BE2C (cell line): ENCODE measurements around the gene ALDH1L2.

Source experiments
- DNase-seq: peaks from one replicate; pipeline ENCODE4 v3.0.0-alpha.2; 2020
- H3K27me3 ChIP-seq: fragments of 250-450 bp; sonication (Bioruptor Pico); 2 replicates; pipeline ENCODE4 v1.5.1; 2020; ENCODE audit warnings: mild to moderate bottlenecking
- H3K36me3 ChIP-seq: fragments of 250-450 bp; sonication (Bioruptor Pico); 2 replicates; pipeline ENCODE4 v1.5.1; 2020; ENCODE audit warnings: mild to moderate bottlenecking
- H3K4me1 ChIP-seq: fragments of 250-450 bp; sonication (Bioruptor Pico); 2 replicates; pipeline ENCODE4 v1.5.1; 2020
- H3K4me3 ChIP-seq: 2 replicates; pipeline ENCODE4 v1.5.1; 2011; ENCODE audit warnings: low read depth, low read length
- H3K9me3 ChIP-seq: fragments of 250-450 bp; sonication (Bioruptor Pico); 2 replicates; pipeline ENCODE4 v1.5.1; 2020
- TF ChIP-seq, protein P1 (sequence below): IDR thresholded peaks from 2 replicates; pipeline ENCODE4 v1.5.1; 2012; ENCODE audit warnings: mild to moderate bottlenecking, low read depth, low read length

The ALDH1L2 gene

GRCh38 chr12:105109465-105110212 lies 25.4 kb upstream of the ALDH1L2 start:
- DNase-seq, result no peak
- Histone ChIP-seq H3K4me3 (peak overlapping the region; percentile 79), H3K9me3 (no peaks in the 10 kb centered on the region), H3K4me1 (0 out of 2 replicates have a peak, but pooled peaks cover 3% of the 10 kb centered on the region), H3K27me3 (no peaks in the 10 kb centered on the region), H3K36me3 (peaks cover 22% of the 10 kb centered on the region)
- TF ChIP-seq, protein P1, sequence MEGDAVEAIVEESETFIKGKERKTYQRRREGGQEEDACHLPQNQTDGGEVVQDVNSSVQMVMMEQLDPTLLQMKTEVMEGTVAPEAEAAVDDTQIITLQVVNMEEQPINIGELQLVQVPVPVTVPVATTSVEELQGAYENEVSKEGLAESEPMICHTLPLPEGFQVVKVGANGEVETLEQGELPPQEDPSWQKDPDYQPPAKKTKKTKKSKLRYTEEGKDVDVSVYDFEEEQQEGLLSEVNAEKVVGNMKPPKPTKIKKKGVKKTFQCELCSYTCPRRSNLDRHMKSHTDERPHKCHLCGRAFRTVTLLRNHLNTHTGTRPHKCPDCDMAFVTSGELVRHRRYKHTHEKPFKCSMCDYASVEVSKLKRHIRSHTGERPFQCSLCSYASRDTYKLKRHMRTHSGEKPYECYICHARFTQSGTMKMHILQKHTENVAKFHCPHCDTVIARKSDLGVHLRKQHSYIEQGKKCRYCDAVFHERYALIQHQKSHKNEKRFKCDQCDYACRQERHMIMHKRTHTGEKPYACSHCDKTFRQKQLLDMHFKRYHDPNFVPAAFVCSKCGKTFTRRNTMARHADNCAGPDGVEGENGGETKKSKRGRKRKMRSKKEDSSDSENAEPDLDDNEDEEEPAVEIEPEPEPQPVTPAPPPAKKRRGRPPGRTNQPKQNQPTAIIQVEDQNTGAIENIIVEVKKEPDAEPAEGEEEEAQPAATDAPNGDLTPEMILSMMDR, result no peak

GRCh38 chr12:105107494-105108371 lies 23.5 kb upstream of the ALDH1L2 start, which contains the start of gene WASHC4:
TSS of gene WASHC4 (plus strand) at chr12:105107731. CDS start at chr12:105107801, 70 bp downstream.
- Histone ChIP-seq H3K9me3 (no peaks in the 10 kb centered on the region), H3K27me3 (no peaks in the 10 kb centered on the region), H3K4me3 (peak within 1 kb of the TSS; percentile 79), H3K36me3 (peaks cover 10% of the 10 kb centered on the region), H3K4me1 (0 out of 2 replicates have a peak, but pooled peaks cover 3% of the 10 kb centered on the region)
- peak; percentile 98 for DNase-seq
- TF ChIP-seq, protein P1, result no peak

DNA sequence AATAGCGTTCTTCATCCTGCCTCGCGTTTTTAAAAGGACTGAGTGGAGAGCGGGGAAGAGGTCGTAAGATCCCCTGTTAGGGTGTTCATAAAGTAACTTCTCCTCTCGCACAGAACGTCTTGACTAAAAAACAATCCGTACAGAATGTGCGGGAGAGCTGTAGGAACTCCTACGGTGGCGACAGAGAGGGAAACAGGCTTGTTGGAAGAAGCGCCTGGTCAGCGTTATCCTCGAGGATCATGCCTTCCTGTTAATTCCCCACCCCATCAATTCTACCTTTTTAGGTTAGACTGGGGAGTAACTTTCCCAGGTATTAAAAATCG lies 22.9 kb upstream of the ALDH1L2 start:
- TF ChIP-seq, protein P1, result 0 out of 2 replicates have a peak, but pooled peaks have one; percentile 4
- DNase-seq, result no peak
- no peaks in the 10 kb centered on the region for H3K9me3 ChIP-seq
- H3K4me3 ChIP-seq, result peak overlapping the region; percentile 79
- H3K4me1 ChIP-seq, result 0 out of 2 replicates have a peak, but pooled peaks cover 3% of the 10 kb centered on the region
- no peaks in the 10 kb centered on the region for H3K27me3 ChIP-seq
- peaks cover 4% of the 10 kb centered on the region for H3K36me3 ChIP-seq

GRCh38 chr12:105106621-105107020 lies 22.4 kb upstream of the ALDH1L2 start:
- Histone ChIP-seq H3K9me3 (no peaks in the 10 kb centered on the region), H3K4me1 (0 out of 2 replicates have a peak, but pooled peaks cover 3% of the 10 kb centered on the region), H3K36me3 (no peaks in the 10 kb centered on the region; the same call in 1 of the 2 replicates), H3K27me3 (no peaks in the 10 kb centered on the region), H3K4me3 (peak overlapping the region; percentile 79)
- TF ChIP-seq, protein P1, result no peak
- no peak for DNase-seq

- 0 out of 2 replicates have a peak, but pooled peaks cover 1% of the 10 kb centered on the region for H3K4me1 ChIP-seq
- H3K27me3 ChIP-seq, result no peaks in the 10 kb centered on the region
- H3K9me3 ChIP-seq, result no peaks in the 10 kb centered on the region
- no peaks in the 10 kb centered on the region for H3K36me3 ChIP-seq
- no peak for DNase-seq
- TF ChIP-seq, protein P1, result no peak
- H3K4me3 ChIP-seq, result no peak overlapping the region
These were observed 20.5 kb upstream of the ALDH1L2 start for GRCh38 chr12:105104762-105105161.
